Colonic mucosa (tissue), 4 donors: Measurements from ENCODE around the gene DLG2. TPM values are rescaled to one million over a fixed set of nuclear protein-coding genes. Genes with fewer than 3 reads are reported as not detected.

Experiments used
- DNase-seq: peaks from one replicate; pipeline ENCODE4 v3.0.0-alpha.2; 2020
- H3K27ac ChIP-seq: fragments of 200-600 bp; one replicate; pipeline ENCODE4 v1.8.0; 2021
- H3K27me3 ChIP-seq: fragments of 200-600 bp; one replicate; pipeline ENCODE4 v1.8.0; 2021
- H3K36me3 ChIP-seq: fragments of 200-600 bp; one replicate; pipeline ENCODE4 v1.8.0; 2021
- H3K4me1 ChIP-seq: fragments of 200-600 bp; one replicate; pipeline ENCODE4 v1.8.0; 2021; ENCODE audit warnings: mild to moderate bottlenecking
- H3K4me3 ChIP-seq: fragments of 200-600 bp; one replicate; pipeline ENCODE4 v1.8.0; 2021
- H3K9ac ChIP-seq, 2 donors: one replicate each; pipeline ENCODE4 v1.7.0; 2013; ENCODE audit warnings: control low read depth in 2 of 2, low read depth in 2 of 2, low read length in 2 of 2
- H3K9me3 ChIP-seq: fragments of 200-600 bp; one replicate; pipeline ENCODE4 v1.8.0; 2021
- intact Hi-C: fragments of 100-400 bp; cut with DNase I; formaldehyde crosslinking; loops from one replicate; pipeline ENCODE4 v1.14.1; 2022
- total RNA-seq, 2 donors: library from RNA; stranded (reverse); fragmentation: NEBNext Ultra II Directional in 1 of 2; extraction: Animal tissue kit (Norgen Biotek cat#: 25700) in 1 of 2; gene quantifications; one replicate each; pipeline ENCODE4 v1.2.1, GENCODE V29; 2021
- TF ChIP-seq, protein P1 (sequence below): fragments of 200-600 bp; IDR thresholded peaks from one replicate; pipeline ENCODE4 v1.8.0; 2022; ENCODE audit warnings: antibody characterized with exemption, mild to moderate bottlenecking
- donor health status: healthy.
- donor health status: DM: no; HTN: no; CAD: no.
- donor health status: DM: no; HTN: no; CAD: no.

Gene DLG2
- total RNA-seq, 2 donors from 2014 or later, result 1.4 to 3.3 TPM

DNA sequence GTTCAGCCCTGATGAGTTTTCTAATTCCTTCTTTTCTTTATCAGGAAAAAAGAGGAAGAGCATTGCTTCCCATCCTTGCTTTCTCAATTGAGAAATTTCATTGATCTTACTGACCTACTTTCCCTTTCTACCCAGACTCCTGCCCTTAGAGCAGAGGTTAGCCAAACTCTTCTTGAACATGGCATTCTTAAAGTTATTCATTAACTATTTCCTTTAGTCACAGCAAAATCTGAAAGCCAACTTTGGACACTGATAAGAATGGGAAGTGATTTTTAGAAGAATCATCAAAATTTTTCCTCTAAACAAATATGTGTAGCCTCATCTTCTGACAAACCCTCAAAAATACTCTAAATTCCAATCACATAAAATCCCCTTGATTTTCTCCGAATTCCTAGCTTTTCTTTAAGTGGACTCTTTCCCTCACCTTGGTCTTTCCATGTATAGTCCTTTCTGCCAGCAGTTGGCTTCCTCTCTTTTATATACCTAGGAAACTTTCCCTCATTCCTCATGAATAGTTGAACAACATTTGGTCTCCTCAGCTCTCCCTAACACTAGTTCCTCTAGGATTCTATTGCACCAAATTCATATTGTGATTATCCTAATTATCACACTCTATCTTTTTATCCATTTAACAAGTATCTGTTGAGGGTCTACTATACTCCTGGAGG, 1774.2 kb downstream of the DLG2 start:
- no peaks in the 10 kb centered on the region for H3K27me3 ChIP-seq
- no peaks in the 10 kb centered on the region for H3K36me3 ChIP-seq
- no peak for DNase-seq
- H3K4me3 ChIP-seq, result no peak overlapping the region
- no peaks in the 10 kb centered on the region for H3K4me1 ChIP-seq
- TF ChIP-seq, protein P1, sequence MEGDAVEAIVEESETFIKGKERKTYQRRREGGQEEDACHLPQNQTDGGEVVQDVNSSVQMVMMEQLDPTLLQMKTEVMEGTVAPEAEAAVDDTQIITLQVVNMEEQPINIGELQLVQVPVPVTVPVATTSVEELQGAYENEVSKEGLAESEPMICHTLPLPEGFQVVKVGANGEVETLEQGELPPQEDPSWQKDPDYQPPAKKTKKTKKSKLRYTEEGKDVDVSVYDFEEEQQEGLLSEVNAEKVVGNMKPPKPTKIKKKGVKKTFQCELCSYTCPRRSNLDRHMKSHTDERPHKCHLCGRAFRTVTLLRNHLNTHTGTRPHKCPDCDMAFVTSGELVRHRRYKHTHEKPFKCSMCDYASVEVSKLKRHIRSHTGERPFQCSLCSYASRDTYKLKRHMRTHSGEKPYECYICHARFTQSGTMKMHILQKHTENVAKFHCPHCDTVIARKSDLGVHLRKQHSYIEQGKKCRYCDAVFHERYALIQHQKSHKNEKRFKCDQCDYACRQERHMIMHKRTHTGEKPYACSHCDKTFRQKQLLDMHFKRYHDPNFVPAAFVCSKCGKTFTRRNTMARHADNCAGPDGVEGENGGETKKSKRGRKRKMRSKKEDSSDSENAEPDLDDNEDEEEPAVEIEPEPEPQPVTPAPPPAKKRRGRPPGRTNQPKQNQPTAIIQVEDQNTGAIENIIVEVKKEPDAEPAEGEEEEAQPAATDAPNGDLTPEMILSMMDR, result no peak
- H3K27ac ChIP-seq, result no peak overlapping the region
- intact Hi-C loops, result no loop called here
- no peaks in the 10 kb centered on the region for H3K9me3 ChIP-seq
- H3K9ac ChIP-seq, result no peak overlapping the region

DNA sequence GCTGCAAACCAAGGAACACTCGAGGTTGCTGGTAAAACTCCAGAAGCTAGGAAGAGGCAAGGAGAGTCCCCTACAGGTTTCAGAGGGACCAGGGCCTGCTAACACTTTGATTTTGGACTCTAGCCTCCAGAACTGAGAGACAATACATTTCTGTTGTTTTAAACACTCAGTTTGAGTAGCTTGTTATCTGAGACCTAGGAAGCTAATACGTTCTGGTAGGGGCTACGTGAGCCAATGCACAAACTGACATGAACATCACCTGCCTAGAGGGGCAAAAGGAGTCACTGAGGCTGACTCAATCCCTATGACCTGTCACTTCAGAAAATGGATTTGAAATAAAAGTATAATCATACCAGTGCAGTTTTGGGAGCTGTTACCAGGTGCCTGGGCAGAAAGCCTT, 1775.1 kb downstream of the DLG2 start:
- H3K27me3 ChIP-seq, result no peaks in the 10 kb centered on the region
- TF ChIP-seq, protein P1, result no peak
- no peaks in the 10 kb centered on the region for H3K9me3 ChIP-seq
- H3K36me3 ChIP-seq, result no peaks in the 10 kb centered on the region
- H3K4me3 ChIP-seq, result no peak overlapping the region
- no peak overlapping the region for H3K27ac ChIP-seq
- H3K4me1 ChIP-seq, result no peaks in the 10 kb centered on the region
- H3K9ac ChIP-seq, result no peak overlapping the region
- intact Hi-C loops, result no loop called here
- no peak for DNase-seq

DNA sequence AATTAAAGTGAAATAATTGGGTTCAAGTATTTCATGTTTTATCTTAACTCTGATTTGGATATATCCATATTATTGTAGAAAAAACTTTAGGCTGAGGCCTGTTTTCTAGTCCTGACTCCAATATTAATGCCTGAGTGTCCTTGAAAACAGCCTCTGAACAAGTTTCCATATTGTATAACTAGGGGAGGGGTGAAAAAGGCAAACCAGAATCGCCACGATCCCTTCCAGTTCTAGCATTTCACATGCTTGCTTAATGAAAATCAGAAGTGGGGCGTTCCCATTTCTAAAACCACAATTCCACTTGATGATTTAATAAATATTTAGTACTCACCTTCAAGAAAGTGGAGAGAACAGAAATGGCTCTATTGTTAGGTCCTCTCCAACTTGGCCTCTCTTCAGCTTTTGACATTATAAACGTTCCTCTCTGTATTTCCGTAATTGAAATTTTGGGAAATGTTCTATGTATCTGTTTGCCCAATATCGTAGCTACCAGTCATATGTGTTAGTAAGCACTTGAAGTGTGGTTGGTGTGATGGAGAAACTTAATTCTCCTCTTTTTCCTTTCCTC, 1779.6 kb downstream of the DLG2 start:
- TF ChIP-seq, protein P1, result no peak
- intact Hi-C loops, result no loop called here
- H3K27ac ChIP-seq, result no peak overlapping the region
- DNase-seq, result no peak
- H3K9ac ChIP-seq, result no peak overlapping the region
- no peaks in the 10 kb centered on the region for H3K4me1 ChIP-seq
- no peaks in the 10 kb centered on the region for H3K9me3 ChIP-seq
- H3K36me3 ChIP-seq, result no peaks in the 10 kb centered on the region
- no peak overlapping the region for H3K4me3 ChIP-seq
- H3K27me3 ChIP-seq, result no peaks in the 10 kb centered on the region

DNA sequence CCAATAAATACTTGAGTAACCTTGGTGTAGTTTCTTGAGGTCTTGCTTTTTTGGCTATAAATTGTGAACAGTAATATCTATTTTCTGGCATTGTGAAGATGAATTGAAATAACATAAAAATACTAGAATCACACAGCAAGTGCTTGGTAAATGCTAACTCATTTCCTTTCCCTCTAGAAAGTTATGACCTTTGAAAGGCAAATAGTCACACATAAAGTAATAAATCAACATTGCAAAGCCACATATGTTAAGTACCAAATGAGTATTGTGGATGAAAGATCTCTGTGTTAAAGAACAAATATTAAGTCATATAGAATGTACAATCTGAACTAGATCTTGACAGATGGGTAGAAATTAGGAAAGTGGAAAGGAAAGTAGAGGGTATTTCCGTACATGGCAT, 1781.3 kb downstream of the DLG2 start:
- Histone ChIP-seq H3K36me3 (no peaks in the 10 kb centered on the region), H3K27ac (no peak overlapping the region), H3K27me3 (no peaks in the 10 kb centered on the region), H3K9me3 (no peaks in the 10 kb centered on the region), H3K9ac (no peak overlapping the region), H3K4me1 (no peaks in the 10 kb centered on the region), H3K4me3 (no peak overlapping the region)
- TF ChIP-seq, protein P1, result no peak
- intact Hi-C loops, result no loop called here
- no peak for DNase-seq

DNA sequence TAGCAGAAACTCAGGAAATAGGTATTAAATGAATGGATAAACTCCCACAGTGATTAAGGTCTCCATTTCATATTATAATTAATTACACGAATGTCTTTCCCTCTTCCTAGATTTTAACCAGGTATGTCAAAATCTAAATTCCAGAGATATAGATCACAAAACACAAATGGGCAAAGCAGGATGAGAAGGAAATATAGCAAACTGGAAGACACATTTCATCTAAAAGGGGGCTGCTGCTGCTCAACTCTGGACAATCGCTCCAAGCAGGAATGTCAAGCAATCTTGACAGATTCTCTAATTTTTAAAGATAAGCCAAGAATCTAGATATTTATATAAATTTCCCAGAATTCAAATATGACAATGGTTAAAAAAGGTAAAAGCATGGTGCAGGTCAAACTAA, 1786.8 kb downstream of the DLG2 start:
- TF ChIP-seq, protein P1, result no peak
- no peak for DNase-seq
- Histone ChIP-seq H3K4me1 (no peaks in the 10 kb centered on the region), H3K9ac (no peak overlapping the region), H3K36me3 (no peaks in the 10 kb centered on the region), H3K9me3 (no peaks in the 10 kb centered on the region), H3K27me3 (no peaks in the 10 kb centered on the region), H3K4me3 (no peak overlapping the region), H3K27ac (no peak overlapping the region)
- intact Hi-C loops, result no loop called here
